Stimulated activated memory B cell treated with anti-CD40 and anti-IgM and Interleukin-4, amounts not matched to agents 10 μg/mL and 1 μg/mL and 100 μg/mL, for 72 hours (primary cell): ENCODE measurements around the gene FXYD2.
"Not testable (repeated sequence)": the region's sequence is repeated elsewhere in the genome, so short reads cannot be mapped to it uniquely, and the experiment has no call there.

Source experiments
- ATAC-seq: fragments of 150-1000 bp; cut with Tn5 transposase; 2 replicates; pipeline ENCODE4 v1.10.0; 2021
- H3K27ac Mint-ChIP-seq: one replicate; pipeline ENCODE4 v1.8.0; 2022; ENCODE audit warnings: mild to moderate bottlenecking, mixed read lengths
- H3K27me3 Mint-ChIP-seq: one replicate; pipeline ENCODE4 v1.8.0; 2022; ENCODE audit warnings: mixed read lengths
- H3K36me3 Mint-ChIP-seq: one replicate; pipeline ENCODE4 v1.8.0; 2022; ENCODE audit warnings: mixed read lengths
- H3K4me1 Mint-ChIP-seq: one replicate; pipeline ENCODE4 v1.8.0; 2022; ENCODE audit warnings: mixed read lengths
- H3K4me3 Mint-ChIP-seq: one replicate; pipeline ENCODE4 v1.8.0; 2022; ENCODE audit warnings: mild to moderate bottlenecking, moderate library complexity, mixed read lengths
- H3K9me3 Mint-ChIP-seq: one replicate; pipeline ENCODE4 v1.8.0; 2022; ENCODE audit warnings: mixed read lengths

The FXYD2 gene

DNA sequence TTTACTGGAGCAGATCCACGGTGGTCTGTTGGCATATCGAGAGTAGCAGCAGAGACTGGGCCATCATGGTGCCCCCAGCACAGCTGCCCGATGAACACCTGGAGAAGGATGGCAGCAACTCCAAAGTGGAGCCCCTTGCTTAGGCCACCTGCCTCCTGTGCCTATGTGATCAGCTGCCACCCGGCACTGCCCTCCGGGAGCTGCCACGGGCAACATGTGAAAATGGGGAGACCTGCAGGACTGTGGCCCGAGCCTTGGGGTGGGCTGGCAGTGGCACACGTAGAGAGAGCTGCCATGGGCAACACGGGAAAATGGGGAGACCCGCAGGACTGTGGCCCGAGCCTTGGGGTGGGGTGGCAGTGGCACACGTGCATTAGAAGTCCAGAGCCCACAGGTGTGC is 3.1 kb downstream of the FXYD2 start:
- no peak overlapping the region for H3K4me3 Mint-ChIP-seq
- H3K27ac Mint-ChIP-seq: peak overlapping the region; percentile 34
- ATAC-seq: no peak
- H3K9me3 Mint-ChIP-seq: no peaks in the 10 kb centered on the region
- H3K27me3 Mint-ChIP-seq: peaks cover 20% of the 10 kb centered on the region
- peaks cover 57% of the 10 kb centered on the region for H3K4me1 Mint-ChIP-seq
- no peaks in the 10 kb centered on the region for H3K36me3 Mint-ChIP-seq

DNA sequence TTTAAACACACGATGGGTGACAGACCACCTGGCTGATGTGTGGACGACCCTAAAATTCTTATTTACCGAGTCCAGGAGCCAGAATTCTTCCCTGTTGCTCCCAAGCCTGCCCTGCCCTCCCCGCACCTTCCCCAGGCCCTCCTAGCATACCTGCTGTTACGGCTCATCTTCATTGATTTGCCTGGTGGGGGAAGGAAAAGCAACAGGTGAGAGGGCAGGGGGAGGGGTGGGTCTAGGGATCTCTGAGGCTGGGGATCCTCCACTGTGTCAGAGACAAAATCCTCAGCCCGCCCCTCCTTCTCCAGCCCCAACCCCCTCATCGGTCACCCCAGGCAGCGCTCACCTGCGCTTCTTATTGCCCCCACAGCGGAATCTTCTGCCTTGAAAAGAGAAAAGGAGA is 4.0 kb downstream of the FXYD2 start:
- Mint-ChIP-seq H3K9me3 (no peaks in the 10 kb centered on the region), H3K27me3 (peaks cover 16% of the 10 kb centered on the region), H3K4me1 (peaks cover 66% of the 10 kb centered on the region), H3K4me3 (no peak overlapping the region), H3K36me3 (no peaks in the 10 kb centered on the region), H3K27ac (peak overlapping the region; percentile 97)
- ATAC-seq: no peak

DNA sequence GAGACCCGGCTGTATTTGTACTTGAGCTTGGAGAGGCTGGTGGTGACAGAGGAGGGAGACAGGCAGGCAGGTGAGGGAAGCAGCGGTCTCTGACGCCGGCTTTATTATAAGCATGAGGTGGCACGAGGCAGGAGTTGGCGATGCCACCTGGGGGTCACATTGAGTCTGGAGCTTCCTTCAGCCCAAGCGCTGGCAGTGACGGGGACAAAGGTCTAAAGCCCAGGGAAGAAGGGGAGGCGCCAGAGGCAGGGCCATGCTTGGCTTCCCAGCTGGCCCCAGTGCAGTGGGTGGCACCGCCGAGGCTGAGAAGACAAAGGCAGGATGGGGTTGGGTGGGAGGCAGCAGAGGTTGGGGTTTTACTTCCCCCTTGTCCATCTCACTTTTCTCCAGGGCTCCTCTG is 4.5 kb downstream of the FXYD2 start:
- no peak for ATAC-seq
- peak overlapping the region; percentile 97 for H3K27ac Mint-ChIP-seq
- H3K36me3 Mint-ChIP-seq: no peaks in the 10 kb centered on the region
- H3K4me1 Mint-ChIP-seq: peaks cover 70% of the 10 kb centered on the region
- no peaks in the 10 kb centered on the region for H3K9me3 Mint-ChIP-seq
- H3K4me3 Mint-ChIP-seq: no peak overlapping the region
- peaks cover 12% of the 10 kb centered on the region for H3K27me3 Mint-ChIP-seq

DNA sequence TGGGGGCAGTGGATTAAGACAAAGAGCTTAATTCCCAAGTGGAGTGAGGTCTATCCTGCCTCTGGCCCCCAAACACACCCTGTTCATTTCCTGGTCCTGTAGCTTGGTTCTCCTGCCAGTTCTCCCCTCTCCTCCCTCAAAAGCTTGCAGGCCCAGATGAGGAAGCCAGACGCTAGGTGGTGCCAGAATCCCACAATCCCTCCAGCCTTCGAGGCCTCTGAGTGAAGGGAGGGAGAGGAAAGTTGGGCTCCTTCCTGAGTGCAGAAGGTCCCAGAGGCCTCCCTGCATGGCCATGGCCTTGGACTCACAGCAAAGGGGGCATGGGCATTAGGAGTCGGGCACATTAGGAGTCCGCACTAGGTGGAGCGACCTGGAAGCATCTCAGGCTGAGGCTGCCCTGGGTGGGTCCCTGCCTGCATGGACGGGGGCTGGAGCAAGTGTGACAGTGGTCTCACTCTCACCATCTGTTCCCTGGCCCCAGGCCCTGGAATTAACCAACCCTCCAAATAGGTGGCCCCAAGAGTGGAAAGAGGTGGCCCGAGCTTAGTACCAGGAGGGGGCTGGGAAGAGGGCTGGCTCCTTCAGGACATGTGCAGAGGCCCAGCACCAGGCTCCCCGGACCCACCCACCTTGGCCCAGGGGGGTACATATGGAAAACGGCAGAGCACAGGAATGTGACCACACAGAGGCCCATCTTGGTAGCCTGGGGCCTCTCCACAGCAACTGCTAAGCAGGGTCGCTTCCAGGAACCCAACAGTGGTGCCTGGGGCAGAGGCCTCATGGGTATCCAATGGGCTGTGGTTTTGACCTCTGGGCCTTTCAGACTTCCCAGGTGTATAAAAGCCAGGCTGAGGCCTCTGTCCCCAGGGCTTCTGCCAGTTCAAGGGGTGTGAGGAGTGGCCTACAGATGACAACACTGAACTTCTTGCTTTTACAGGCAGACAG is 5.2 kb downstream of the FXYD2 start:
- no peak for ATAC-seq
- H3K4me3 Mint-ChIP-seq: no peak overlapping the region
- no peaks in the 10 kb centered on the region for H3K9me3 Mint-ChIP-seq
- peak overlapping the region; percentile 97 for H3K27ac Mint-ChIP-seq
- peaks cover 5% of the 10 kb centered on the region for H3K27me3 Mint-ChIP-seq
- peaks cover 75% of the 10 kb centered on the region for H3K4me1 Mint-ChIP-seq
- no peaks in the 10 kb centered on the region for H3K36me3 Mint-ChIP-seq

DNA sequence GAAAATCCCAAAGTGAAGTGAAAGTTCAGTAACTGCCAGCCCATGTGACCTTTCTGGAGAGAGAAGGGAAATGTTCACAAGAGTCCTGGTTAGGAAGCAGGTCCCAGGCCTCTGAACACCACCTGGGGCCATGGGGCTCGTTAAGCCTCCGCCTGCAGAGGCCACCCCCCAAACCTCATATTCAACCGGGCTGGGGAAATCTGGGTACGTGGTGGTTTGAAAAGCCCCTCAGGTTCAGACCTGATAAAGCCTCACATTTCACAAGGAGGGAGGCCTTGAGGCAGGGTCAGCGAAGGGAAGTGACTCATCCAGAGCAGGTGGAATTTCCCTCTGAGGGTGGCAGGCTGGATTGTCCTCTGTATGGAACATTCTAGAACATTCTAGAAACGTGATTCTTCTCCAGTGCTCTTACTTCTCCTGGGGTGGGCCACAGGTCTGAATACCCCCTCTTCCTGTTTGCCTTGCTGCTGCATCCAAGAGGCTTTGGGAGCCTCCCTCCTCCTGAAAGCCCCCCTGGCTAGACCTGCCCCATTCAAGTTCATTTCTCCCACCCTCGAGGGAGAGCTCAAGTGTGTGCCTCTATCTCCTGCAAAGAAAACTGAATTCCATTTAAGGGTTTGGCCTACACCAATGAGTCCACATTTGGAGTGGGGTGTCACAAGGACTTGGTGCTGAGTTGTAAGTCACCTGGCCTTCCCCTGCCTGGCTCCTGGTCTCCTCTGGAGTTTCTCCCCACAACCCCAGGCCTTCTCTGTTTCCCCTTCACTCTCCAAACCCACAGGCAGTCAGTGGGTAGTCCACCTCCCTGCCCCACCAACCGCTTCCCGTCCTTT is 6.3 kb downstream of the FXYD2 start:
- no peak overlapping the region for H3K4me3 Mint-ChIP-seq
- ATAC-seq: peak; percentile 57
- H3K4me1 Mint-ChIP-seq: peaks cover 78% of the 10 kb centered on the region
- no peaks in the 10 kb centered on the region for H3K27me3 Mint-ChIP-seq
- H3K27ac Mint-ChIP-seq: peak overlapping the region; percentile 97
- H3K9me3 Mint-ChIP-seq: no peaks in the 10 kb centered on the region
- H3K36me3 Mint-ChIP-seq: no peaks in the 10 kb centered on the region

DNA sequence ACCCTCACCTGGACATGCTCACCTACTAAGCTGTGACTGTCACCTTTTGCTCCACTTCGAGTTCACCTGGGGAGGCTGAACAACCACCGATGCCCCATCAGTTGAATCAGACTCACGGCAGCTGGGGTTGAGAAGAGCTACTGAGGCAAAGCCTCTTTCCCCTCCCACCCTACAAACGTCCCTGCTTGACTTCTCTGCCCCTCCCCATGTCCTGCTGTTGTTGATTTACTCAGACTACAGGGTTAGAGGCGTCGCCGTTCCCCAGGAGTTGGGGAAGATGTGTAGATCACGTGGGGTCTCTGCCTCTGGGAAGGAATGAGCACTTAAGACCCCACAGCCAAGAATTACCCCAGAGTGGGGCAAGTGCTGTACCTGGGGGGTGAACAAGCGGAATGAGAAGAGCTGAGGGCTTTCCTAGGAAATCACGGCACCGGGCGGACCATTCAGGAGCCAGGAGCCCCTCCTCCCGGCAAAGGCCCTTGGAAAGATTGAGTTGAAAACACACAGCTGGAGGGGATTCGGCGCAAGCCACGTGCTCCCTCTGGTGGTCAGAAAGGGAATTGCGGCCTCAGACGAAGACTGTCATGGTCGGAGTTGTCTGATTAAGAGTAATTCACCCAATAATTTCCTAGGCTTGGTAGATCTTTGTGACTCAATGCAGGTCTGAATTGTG is 7.0 kb downstream of the FXYD2 start:
- Mint-ChIP-seq H3K27ac (peak overlapping the region; percentile 97), H3K4me1 (peaks cover 83% of the 10 kb centered on the region), H3K9me3 (no peaks in the 10 kb centered on the region), H3K4me3 (peak overlapping the region; percentile 82), H3K36me3 (no peaks in the 10 kb centered on the region), H3K27me3 (no peaks in the 10 kb centered on the region)
- peak; percentile 58 for ATAC-seq

DNA sequence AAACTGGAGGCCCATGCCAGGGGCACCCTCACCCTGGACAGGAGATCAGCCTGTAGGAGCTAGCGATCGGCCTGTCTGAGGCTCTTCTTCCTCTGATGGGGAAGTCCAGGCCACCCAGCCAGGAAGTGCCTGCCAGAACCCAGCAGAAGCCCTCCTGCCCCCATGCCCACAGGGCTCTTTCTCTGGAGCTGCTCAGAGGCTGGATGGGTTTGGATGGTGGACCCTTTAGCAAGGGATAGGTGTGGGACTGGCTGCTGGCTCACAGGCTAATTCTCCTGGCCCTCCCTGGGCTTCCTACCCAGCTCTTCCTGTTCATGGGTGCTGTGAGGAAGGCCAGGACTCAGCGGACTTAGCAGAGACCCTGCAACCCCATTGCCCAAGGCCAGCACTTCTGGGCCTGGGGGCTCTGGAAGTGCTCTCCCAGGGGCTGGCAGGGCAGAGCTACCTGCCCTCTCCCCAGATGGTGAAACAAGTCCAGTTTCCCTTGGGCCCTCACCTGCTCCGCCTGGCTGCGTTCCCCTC is 7.6 kb downstream of the FXYD2 start:
- H3K9me3 Mint-ChIP-seq: no peaks in the 10 kb centered on the region
- peaks cover 82% of the 10 kb centered on the region for H3K4me1 Mint-ChIP-seq
- H3K27me3 Mint-ChIP-seq: no peaks in the 10 kb centered on the region
- no peaks in the 10 kb centered on the region for H3K36me3 Mint-ChIP-seq
- H3K4me3 Mint-ChIP-seq: peak overlapping the region; percentile 82
- ATAC-seq: no peak
- peak overlapping the region; percentile 97 for H3K27ac Mint-ChIP-seq

DNA sequence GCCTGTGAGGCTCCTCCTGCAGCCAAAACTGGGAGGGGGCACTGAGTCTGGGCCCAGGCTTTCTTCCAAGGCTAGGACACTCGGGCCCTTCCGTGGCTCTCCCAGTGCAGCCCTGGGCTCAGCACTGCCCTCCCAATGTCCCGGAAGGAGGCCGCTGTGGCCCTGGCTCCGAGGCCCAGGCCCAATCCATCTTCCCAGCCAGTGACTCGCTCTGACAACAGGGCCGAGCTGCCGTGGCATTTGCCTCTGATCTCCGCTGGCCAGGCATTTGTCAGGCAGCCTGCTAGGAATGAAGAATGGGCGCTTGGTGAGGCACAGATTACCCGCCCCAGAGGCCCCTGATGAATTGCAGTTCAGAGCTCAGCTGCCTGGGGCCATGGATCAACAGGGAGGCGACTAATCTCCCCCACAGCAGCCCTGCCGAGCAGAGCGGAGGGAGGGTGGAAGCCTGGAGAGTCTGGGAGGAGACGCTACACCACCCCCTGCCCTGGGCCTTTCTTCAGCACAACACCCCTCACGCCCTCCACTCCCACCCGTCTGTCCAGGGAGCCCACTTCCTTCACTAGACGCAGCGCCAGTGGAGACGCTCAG is 8.3 kb downstream of the FXYD2 start:
- Mint-ChIP-seq H3K27me3 (no peaks in the 10 kb centered on the region), H3K4me3 (peak overlapping the region; percentile 72), H3K9me3 (no peaks in the 10 kb centered on the region), H3K4me1 (peaks cover 81% of the 10 kb centered on the region), H3K36me3 (no peaks in the 10 kb centered on the region), H3K27ac (peak overlapping the region; percentile 97)
- ATAC-seq: no peak

DNA sequence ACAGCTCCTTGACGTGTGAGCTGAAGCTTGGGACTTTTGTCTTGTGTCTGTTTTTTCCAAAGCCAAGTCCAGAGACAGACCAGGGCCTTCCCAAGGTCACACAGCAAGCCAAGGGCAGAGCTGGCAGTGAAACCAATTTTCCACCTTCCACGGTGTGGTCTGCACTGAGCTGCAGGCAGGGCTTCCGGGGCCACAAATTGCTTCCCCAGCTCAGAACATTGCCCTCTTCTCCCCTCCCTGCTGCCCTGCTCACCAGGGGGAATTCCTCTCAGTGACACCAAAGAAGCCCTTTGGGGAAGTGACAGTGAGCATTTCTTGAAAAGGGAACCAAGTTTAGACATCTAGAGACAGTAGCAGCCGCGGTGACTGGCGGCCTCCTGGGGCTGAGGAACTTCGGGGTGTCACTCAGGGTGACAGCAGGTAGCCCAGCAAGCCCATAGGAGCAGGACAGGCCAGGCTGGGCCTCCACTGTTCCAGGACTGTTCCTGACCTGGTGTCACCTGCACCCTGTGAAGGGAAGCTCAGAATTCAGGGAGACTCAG is 9.2 kb downstream of the FXYD2 start:
- H3K36me3 Mint-ChIP-seq: no peaks in the 10 kb centered on the region
- H3K4me1 Mint-ChIP-seq: peaks cover 81% of the 10 kb centered on the region
- H3K4me3 Mint-ChIP-seq: peak overlapping the region; percentile 73
- H3K27ac Mint-ChIP-seq: peak overlapping the region; percentile 97
- H3K9me3 Mint-ChIP-seq: no peaks in the 10 kb centered on the region
- H3K27me3 Mint-ChIP-seq: no peaks in the 10 kb centered on the region
- peak; percentile 88 for ATAC-seq

DNA sequence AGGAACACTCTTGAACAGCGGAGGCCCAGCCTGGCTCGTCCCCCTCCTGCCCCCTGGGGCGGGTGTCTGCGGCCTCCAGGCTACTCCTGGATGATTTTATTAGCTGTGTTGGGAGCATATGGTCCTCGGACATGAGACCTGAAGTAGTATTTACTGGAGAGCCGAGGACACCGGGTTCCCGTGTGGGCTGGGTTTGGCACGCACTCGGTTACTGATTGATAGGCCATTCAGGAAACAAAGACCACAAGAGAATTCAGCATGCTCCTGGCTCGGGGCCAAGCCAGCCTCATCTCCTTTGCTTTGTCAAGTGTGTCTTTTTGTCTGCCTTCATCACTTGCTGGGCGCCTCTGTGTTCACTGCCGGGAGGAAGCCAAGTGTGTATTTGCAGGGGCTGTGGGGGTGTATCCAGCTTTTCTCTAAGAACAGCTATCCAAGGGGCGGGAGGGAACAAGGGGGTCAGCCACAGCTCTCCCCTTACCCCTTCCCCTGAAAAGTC is 9.7 kb downstream of the FXYD2 start:
- Mint-ChIP-seq H3K4me3 (peak overlapping the region; percentile 73), H3K9me3 (peaks cover 1% of the 10 kb centered on the region), H3K36me3 (no peaks in the 10 kb centered on the region), H3K27ac (peak overlapping the region; percentile 97), H3K27me3 (no peaks in the 10 kb centered on the region), H3K4me1 (peaks cover 79% of the 10 kb centered on the region)
- ATAC-seq: peak; percentile 76

DNA sequence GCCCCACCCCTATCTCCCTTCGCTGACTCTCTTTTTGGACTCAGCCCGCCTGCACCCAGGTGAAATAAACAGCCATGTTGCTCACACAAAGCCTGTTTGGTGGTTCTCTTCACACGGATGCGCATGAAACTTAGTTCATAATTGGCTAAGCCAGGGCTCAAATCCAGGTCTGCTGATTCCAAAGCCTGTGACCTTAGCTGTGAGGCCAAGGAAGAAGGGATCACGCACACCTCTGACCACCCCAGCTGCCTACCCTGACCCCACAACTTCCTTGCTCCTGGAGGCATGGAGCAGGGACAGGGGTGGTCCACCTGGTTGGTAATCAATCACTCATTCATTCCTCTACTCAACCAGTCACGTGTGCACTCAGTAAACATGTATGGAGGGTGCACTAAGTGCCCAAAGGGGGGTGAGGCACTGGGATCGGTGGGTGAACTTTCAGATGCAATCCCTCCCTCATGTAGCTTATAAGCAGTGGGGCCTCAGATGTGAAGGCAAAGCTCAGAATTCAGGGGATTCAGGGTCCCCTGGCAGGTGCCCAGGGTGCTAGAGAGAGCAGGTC is 10.3 kb downstream of the FXYD2 start:
- H3K4me3 Mint-ChIP-seq: peak overlapping the region; percentile 73
- no peak for ATAC-seq

DNA sequence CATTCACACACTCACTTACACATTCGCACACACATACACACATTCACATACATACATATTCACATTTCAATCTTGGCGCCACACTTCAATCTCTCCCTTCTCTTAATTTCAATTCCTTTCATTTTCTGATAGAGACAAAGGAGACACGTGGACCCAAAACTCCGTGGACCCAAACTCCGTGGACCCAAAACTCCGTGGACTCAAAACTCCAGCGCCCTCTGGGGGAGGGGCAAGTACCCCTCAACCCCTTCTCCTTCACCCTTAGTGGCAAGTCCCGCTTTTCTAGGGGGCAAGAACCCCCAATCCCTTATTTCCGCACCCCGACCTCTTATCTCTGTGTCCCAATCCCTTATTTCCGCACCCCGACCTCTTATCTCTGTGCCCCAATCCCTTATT is 14.5 kb downstream of the FXYD2 start:
- not testable (repeated sequence) for H3K27me3 Mint-ChIP-seq, H3K9me3 Mint-ChIP-seq, ATAC-seq, H3K4me3 Mint-ChIP-seq, H3K36me3 Mint-ChIP-seq
- Mint-ChIP-seq H3K27ac (peak overlapping the region; percentile 8), H3K4me1 (peaks cover 43% of the 10 kb centered on the region)

More for the DNA sequence above, 10.3 kb downstream of the FXYD2 start:
- Mint-ChIP-seq H3K36me3 (no peaks in the 10 kb centered on the region), H3K4me1 (peaks cover 79% of the 10 kb centered on the region), H3K9me3 (peaks cover 3% of the 10 kb centered on the region), H3K27me3 (no peaks in the 10 kb centered on the region), H3K27ac (peak overlapping the region; percentile 97)

DNA sequence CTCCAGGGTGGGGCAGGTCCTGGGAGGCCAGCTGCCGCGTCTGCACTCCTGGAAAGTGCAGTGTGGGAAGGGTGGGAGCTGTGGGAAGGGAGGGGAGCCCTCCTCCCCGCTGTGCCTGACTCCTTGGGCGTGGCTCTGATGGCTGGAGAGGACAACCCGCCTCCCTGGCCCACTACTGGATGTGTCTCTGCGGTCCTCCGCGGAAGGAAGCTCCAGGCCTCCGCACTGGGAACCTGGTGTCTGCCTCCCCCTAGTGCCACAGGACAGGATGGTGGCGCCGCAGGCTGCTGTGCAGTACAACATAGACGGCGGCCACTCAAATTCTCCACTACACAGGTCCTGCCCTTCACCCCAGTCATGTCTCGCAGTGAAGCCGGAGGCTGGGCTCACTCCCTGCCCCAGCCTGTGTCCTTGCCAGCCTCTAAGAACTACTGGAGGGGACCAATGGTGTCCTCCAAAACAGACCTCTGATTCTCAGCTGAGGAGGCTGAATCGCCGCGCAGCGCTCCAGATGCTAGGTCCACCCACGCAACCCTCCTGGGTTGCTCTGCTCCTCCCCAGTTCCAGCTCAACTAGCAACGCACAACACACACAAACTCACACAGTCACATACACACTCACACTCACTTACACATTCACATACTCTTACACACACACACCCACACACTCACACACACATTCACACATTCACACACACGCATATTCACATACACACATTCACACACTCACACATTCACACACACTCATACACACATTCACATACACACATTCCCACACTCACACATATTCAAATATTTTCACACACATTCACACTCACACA is 15.1 kb downstream of the FXYD2 start:
- H3K4me1 Mint-ChIP-seq: peaks cover 37% of the 10 kb centered on the region
- no peaks in the 10 kb centered on the region for H3K27me3 Mint-ChIP-seq
- ATAC-seq: peak; percentile 67
- no peaks in the 10 kb centered on the region for H3K36me3 Mint-ChIP-seq
- H3K4me3 Mint-ChIP-seq: no peak overlapping the region
- H3K9me3 Mint-ChIP-seq: peaks cover 3% of the 10 kb centered on the region
- H3K27ac Mint-ChIP-seq: peak overlapping the region; percentile 8
